H9 (cell line): ENCODE data around the gene GPR84. TPM values are rescaled to one million over a fixed set of nuclear protein-coding genes. Genes with fewer than 3 reads are reported as not detected.

Experiments used
- DNase-seq: peaks from one replicate; pipeline ENCODE4 v3.0.0-alpha.2; 2017
- H2AFZ ChIP-seq: one replicate; pipeline ENCODE4 v1.6.1; 2013; ENCODE audit warnings: mild to moderate bottlenecking, low read length, control low read depth, moderate library complexity
- H2AK5ac ChIP-seq: 2 replicates; pipeline ENCODE4 v1.6.1; 2013; ENCODE audit warnings: low read length, control low read depth, mixed read lengths; ENCODE audit not compliant: insufficient read length
- H2BK120ac ChIP-seq: one replicate; pipeline ENCODE4 v1.6.1; 2013; ENCODE audit warnings: low read depth, mild to moderate bottlenecking, low read length, control low read depth, inconsistent platforms; ENCODE audit not compliant: poor library complexity, severe bottlenecking
- H2BK12ac ChIP-seq: 2 replicates; pipeline ENCODE4 v1.6.1; 2013; ENCODE audit warnings: low read length, control low read depth, mixed read lengths, low read depth; ENCODE audit not compliant: insufficient read length
- H2BK15ac ChIP-seq: 2 replicates; pipeline ENCODE4 v1.6.1; 2013; ENCODE audit warnings: low read depth, low read length, control low read depth
- H2BK20ac ChIP-seq: one replicate; pipeline ENCODE4 v1.6.1; 2013; ENCODE audit warnings: low read depth, mild to moderate bottlenecking, low read length, control low read depth, inconsistent platforms; ENCODE audit not compliant: poor library complexity, severe bottlenecking
- H2BK5ac ChIP-seq: 2 replicates; pipeline ENCODE4 v1.6.1; 2013; ENCODE audit warnings: low read length, control low read depth, mixed read lengths; ENCODE audit not compliant: insufficient read length
- H3K14ac ChIP-seq: 2 replicates; pipeline ENCODE4 v1.6.1; 2013; ENCODE audit warnings: low read length, control low read depth; ENCODE audit not compliant: insufficient read depth
- H3K18ac ChIP-seq: 2 replicates; pipeline ENCODE4 v1.6.1; 2013; ENCODE audit warnings: low read depth, mild to moderate bottlenecking, mixed read lengths, low read length, control low read depth; ENCODE audit not compliant: insufficient read length
- H3K23ac ChIP-seq: 2 replicates; pipeline ENCODE4 v1.6.1; 2013; ENCODE audit warnings: low read length, control low read depth, mixed read lengths, low read depth; ENCODE audit not compliant: insufficient read length
- H3K23me2 ChIP-seq: 2 replicates; pipeline ENCODE4 v1.6.1; 2013; ENCODE audit warnings: low read depth, mild to moderate bottlenecking, mixed read lengths, low read length, control low read depth; ENCODE audit not compliant: insufficient read length, poor library complexity, severe bottlenecking
- H3K27ac ChIP-seq: 2 replicates; pipeline ENCODE4 v1.5.1; 2013; ENCODE audit warnings: low read length, control low read depth, mixed read lengths, low read depth; ENCODE audit not compliant: insufficient read length
- H3K27me3 ChIP-seq: 2 replicates; pipeline ENCODE4 v1.6.1; 2013; ENCODE audit warnings: low read length, control low read depth, inconsistent platforms; ENCODE audit not compliant: insufficient read depth
- H3K4ac ChIP-seq: 2 replicates; pipeline ENCODE4 v1.6.1; 2013; ENCODE audit warnings: low read depth, mild to moderate bottlenecking, control low read depth, inconsistent platforms, low read length, moderate library complexity
- H3K4me1 ChIP-seq: 2 replicates; pipeline ENCODE4 v1.6.1; 2013; ENCODE audit warnings: low read length, control low read depth, inconsistent platforms; ENCODE audit not compliant: insufficient read depth
- H3K4me2 ChIP-seq: 2 replicates; pipeline ENCODE4 v1.6.1; 2013; ENCODE audit warnings: low read length, control low read depth, mixed read lengths; ENCODE audit not compliant: insufficient read length, insufficient read depth
- H3K56ac ChIP-seq: 2 replicates; pipeline ENCODE4 v1.6.1; 2013; ENCODE audit warnings: low read depth, mild to moderate bottlenecking, mixed read lengths, low read length, control low read depth; ENCODE audit not compliant: insufficient read length
- H3K79me1 ChIP-seq: 2 replicates; pipeline ENCODE4 v1.6.1; 2013; ENCODE audit warnings: low read depth, mild to moderate bottlenecking, moderate library complexity, low read length, control low read depth, inconsistent platforms; ENCODE audit not compliant: insufficient read depth, poor library complexity, severe bottlenecking
- H3K79me2 ChIP-seq: 2 replicates; pipeline ENCODE4 v1.6.1; 2013; ENCODE audit warnings: low read length, control low read depth, inconsistent platforms; ENCODE audit not compliant: insufficient read depth
- H3K9ac ChIP-seq: 2 replicates; pipeline ENCODE4 v1.6.1; 2013; ENCODE audit warnings: low read length, control low read depth, mixed read lengths; ENCODE audit not compliant: insufficient read length; ENCODE audit errors: extremely low read depth
- H3K9me3 ChIP-seq: one replicate; pipeline ENCODE4 v1.6.1; 2013; ENCODE audit warnings: low read depth, low read length, inconsistent platforms; ENCODE audit not compliant: control insufficient read depth
- H3T11ph ChIP-seq: one replicate; pipeline ENCODE4 v1.6.1; 2013; ENCODE audit warnings: mild to moderate bottlenecking, low read length, control low read depth, inconsistent platforms
- H4K20me1 ChIP-seq: one replicate; pipeline ENCODE4 v1.6.1; 2013; ENCODE audit not compliant: control insufficient read depth, insufficient read length, insufficient read depth
- H4K5ac ChIP-seq: 2 replicates; pipeline ENCODE4 v1.6.1; 2013; ENCODE audit warnings: low read depth, mild to moderate bottlenecking, mixed read lengths, low read length, control low read depth; ENCODE audit not compliant: insufficient read length
- H4K8ac ChIP-seq: replicated peaks from 2 replicates; pipeline ENCODE4 v1.6.1; 2013; ENCODE audit warnings: low read length, control low read depth, mixed read lengths, low read depth; ENCODE audit not compliant: insufficient read length
- H4K91ac ChIP-seq: 2 replicates; pipeline ENCODE4 v1.6.1; 2013; ENCODE audit warnings: low read depth, mild to moderate bottlenecking, moderate library complexity, mixed read lengths, low read length, control low read depth; ENCODE audit not compliant: insufficient read length
- H3K27ac Mint-ChIP-seq, 3 experiments: 2 replicates in 2 of 3; 3 replicates in 1 of 3; pipeline ENCODE4 v1.8.0; 2020 to 2021; ENCODE audit warnings: mixed read lengths in 3 of 3, mild to moderate bottlenecking in 1 of 3, moderate library complexity in 1 of 3
- H3K27me3 Mint-ChIP-seq: 2 replicates; pipeline ENCODE4 v1.8.0; 2021; ENCODE audit warnings: low read depth, mild to moderate bottlenecking, moderate library complexity, mixed read lengths
- H3K36me3 Mint-ChIP-seq, 3 experiments: 2 replicates in 2 of 3; 3 replicates in 1 of 3; pipeline ENCODE4 v1.8.0; 2020 to 2021; ENCODE audit warnings: low read depth in 3 of 3, mixed read lengths in 3 of 3; ENCODE audit not compliant: insufficient read depth in 1 of 3
- H3K4me1 Mint-ChIP-seq, 2 experiments: 2 replicates each; pipeline ENCODE4 v1.8.0; 2020; ENCODE audit warnings: mixed read lengths in 2 of 2
- H3K4me3 Mint-ChIP-seq, 2 experiments: 2 replicates in 1 of 2; 3 replicates in 1 of 2; pipeline ENCODE4 v1.8.0; 2020 to 2021; ENCODE audit warnings: mild to moderate bottlenecking in 2 of 2, mixed read lengths in 2 of 2, moderate library complexity in 1 of 2
- H3K9me3 Mint-ChIP-seq, 2 experiments: 2 replicates in 1 of 2; 3 replicates in 1 of 2; pipeline ENCODE4 v1.8.0; 2020; ENCODE audit warnings: mild to moderate bottlenecking in 2 of 2, mixed read lengths in 2 of 2, moderate library complexity in 1 of 2
- CTCF ChIP-seq: fragments of 200-600 bp; sonication (generic); conservative IDR thresholded peaks from 3 replicates; pipeline ENCODE4 v1.8.0; 2021; ENCODE audit warnings: antibody characterized with exemption, mild to moderate bottlenecking
- WGBS: extraction: QIAGEN DNeasy Blood & Tissue Kit; methylation state at CpG from one replicate; pipeline ENCODE4 v1.1.7; 2013; ENCODE audit warnings: missing lambda C conversion rate, low lambda C conversion rate, mixed read lengths; ENCODE audit not compliant: insufficient read length; ENCODE audit errors: extremely low coverage; 5-methylcytosine and 5-hydroxymethylcytosine counted together
- total RNA-seq: library from RNA; stranded (reverse); gene quantifications from 2 replicates; pipeline ENCODE4 v1.2.1, GENCODE V29; 2021

The GPR84 gene
- total RNA-seq, 1 experiment from 2014 or later: not detected

- Histone ChIP-seq H3K79me2 (no peaks in the 10 kb centered on the region), H3T11ph (no peak overlapping the region), H3K9ac (no peak overlapping the region), H4K8ac (no peak overlapping the region), H2BK15ac (no peak overlapping the region), H2BK12ac (no peak overlapping the region), H3K4me1 (peaks cover 3% of the 10 kb centered on the region), H2BK120ac (no peak overlapping the region), H3K23me2 (peaks cover 16% of the 10 kb centered on the region), H3K79me1 (no peaks in the 10 kb centered on the region), H2AFZ (no peak overlapping the region), H3K27me3 (no peaks in the 10 kb centered on the region), H2BK20ac (no peak overlapping the region), H3K56ac (no peak overlapping the region), H2BK5ac (no peak overlapping the region), H3K4me2 (no peak overlapping the region), H3K14ac (no peak overlapping the region), H4K20me1 (no peaks in the 10 kb centered on the region), H3K4ac (no peak overlapping the region), H3K18ac (no peak overlapping the region), H2AK5ac (no peak overlapping the region), H3K9me3 (no peaks in the 10 kb centered on the region), H4K91ac (no peak overlapping the region), H3K27ac (no peak overlapping the region), H4K5ac (no peak overlapping the region), H3K23ac (no peak overlapping the region)
- no peak for DNase-seq
- no peak overlapping the region for H3K27ac Mint-ChIP-seq
- no CpG with 5 or more reads among the region's 1 CpG for WGBS
- peaks cover 27 to 33% of the 10 kb centered on the region in 2 experiments for H3K4me1 Mint-ChIP-seq
- no peaks in the 10 kb centered on the region for H3K9me3 Mint-ChIP-seq
- peaks cover 19% of the 10 kb centered on the region for H3K27me3 Mint-ChIP-seq
- no peak for TF ChIP-seq CTCF
- H3K36me3 Mint-ChIP-seq: peaks cover 5 to 24% (median 16%) of the 10 kb centered on the region in 3 experiments; a peak in 5 of 7 replicates
- no peak overlapping the region for H3K4me3 Mint-ChIP-seq
Observed at GRCh38 chr12:54394986-54395385, 30.7 kb upstream of the GPR84 start.
